HG03354 (cell line): ENCODE data around the gene PCOLCE2.
"Not testable (repeated sequence)": the region's sequence is repeated elsewhere in the genome, so short reads cannot be mapped to it uniquely, and the experiment has no call there.

Experiments used
- ATAC-seq: cut with Tn5 transposase; IDR thresholded peaks from one replicate; pipeline ENCODE4 v1.9.1; 2021; ENCODE audit warnings: mild to moderate bottlenecking; ENCODE audit not compliant: unreplicated experiment, poor library complexity, severe bottlenecking

PCOLCE2 gene

GRCh38 chr3:142875583-142876207 is 13.2 kb downstream of the PCOLCE2 start:
- ATAC-seq, result no peak

GRCh38 chr3:142875099-142875498 is 13.8 kb downstream of the PCOLCE2 start:
- ATAC-seq, result no peak

GRCh38 chr3:142868382-142868781 is 20.5 kb downstream of the PCOLCE2 start:
- not testable (repeated sequence) for ATAC-seq

GRCh38 chr3:142866841-142867631 is 21.8 kb downstream of the PCOLCE2 start:
- no peak for ATAC-seq

GRCh38 chr3:142863930-142864920 is 24.7 kb downstream of the PCOLCE2 start:
- no peak for ATAC-seq

- no peak for ATAC-seq
These were observed 25.7 kb downstream of the PCOLCE2 start for GRCh38 chr3:142863010-142863817.

- no peak for ATAC-seq
These were observed 27.0 kb downstream of the PCOLCE2 start for GRCh38 chr3:142861926-142862325.

- ATAC-seq, result no peak
These were observed 30.8 kb downstream of the PCOLCE2 start for GRCh38 chr3:142858043-142858442.

- ATAC-seq, result no peak
These were observed 31.8 kb downstream of the PCOLCE2 start for GRCh38 chr3:142857056-142857455.

- ATAC-seq, result peak; percentile 73
These were observed 35.4 kb downstream of the PCOLCE2 start for GRCh38 chr3:142853270-142854168.

- ATAC-seq, result no peak
These were observed 36.9 kb downstream of the PCOLCE2 start for GRCh38 chr3:142852009-142852408.

GRCh38 chr3:142850395-142851023 is 38.4 kb downstream of the PCOLCE2 start:
- no peak for ATAC-seq

- no peak for ATAC-seq
These were observed 39.7 kb downstream of the PCOLCE2 start for GRCh38 chr3:142849148-142849547.

GRCh38 chr3:142846779-142847577 is 41.9 kb downstream of the PCOLCE2 start:
- no peak for ATAC-seq

GRCh38 chr3:142844339-142844977 is 44.4 kb downstream of the PCOLCE2 start:
- ATAC-seq, result peak; percentile 89

GRCh38 chr3:142839831-142840230 is 49.1 kb downstream of the PCOLCE2 start:
- no peak for ATAC-seq

- no peak for ATAC-seq
These were observed 51.4 kb downstream of the PCOLCE2 start for GRCh38 chr3:142837526-142837925.
